ENCODE data around the gene CCDC92.

DNA sequence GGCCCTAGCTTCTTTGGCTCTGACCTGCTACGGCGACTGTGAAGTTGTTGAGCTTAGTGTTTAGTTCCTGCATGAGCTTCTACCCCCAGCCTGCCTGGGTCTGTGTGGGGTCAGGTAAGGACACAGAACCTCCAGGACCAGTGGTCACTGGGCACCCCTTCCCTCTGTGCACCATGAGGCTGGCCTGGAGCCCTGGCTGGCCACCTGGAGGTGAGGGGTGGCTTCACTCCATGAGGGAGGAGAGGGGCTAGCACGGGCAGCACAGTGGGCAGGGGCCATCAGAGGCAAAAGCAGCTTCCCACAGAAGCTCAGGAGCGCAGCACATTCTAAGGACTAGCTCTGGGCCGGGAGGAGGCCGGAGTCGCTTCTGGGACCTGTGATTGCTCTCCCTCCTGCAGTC, 36.7 kb downstream of the CCDC92 start:
- no peak for TF ChIP-seq GATA2 (IDR thresholded peaks at IDR 0.05; ENCODE audit: insufficient read depth, insufficient read length, low read depth, low read length)
- TF ChIP-seq, protein P1, sequence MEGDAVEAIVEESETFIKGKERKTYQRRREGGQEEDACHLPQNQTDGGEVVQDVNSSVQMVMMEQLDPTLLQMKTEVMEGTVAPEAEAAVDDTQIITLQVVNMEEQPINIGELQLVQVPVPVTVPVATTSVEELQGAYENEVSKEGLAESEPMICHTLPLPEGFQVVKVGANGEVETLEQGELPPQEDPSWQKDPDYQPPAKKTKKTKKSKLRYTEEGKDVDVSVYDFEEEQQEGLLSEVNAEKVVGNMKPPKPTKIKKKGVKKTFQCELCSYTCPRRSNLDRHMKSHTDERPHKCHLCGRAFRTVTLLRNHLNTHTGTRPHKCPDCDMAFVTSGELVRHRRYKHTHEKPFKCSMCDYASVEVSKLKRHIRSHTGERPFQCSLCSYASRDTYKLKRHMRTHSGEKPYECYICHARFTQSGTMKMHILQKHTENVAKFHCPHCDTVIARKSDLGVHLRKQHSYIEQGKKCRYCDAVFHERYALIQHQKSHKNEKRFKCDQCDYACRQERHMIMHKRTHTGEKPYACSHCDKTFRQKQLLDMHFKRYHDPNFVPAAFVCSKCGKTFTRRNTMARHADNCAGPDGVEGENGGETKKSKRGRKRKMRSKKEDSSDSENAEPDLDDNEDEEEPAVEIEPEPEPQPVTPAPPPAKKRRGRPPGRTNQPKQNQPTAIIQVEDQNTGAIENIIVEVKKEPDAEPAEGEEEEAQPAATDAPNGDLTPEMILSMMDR (IDR thresholded peaks at IDR 0.05; ENCODE audit: extremely low read depth in 1 of 2, insufficient read depth in 1 of 2, low read depth in 1 of 2, low read length in 2 of 2): no peak
